IMR-90 (cell line): ENCODE measurements around the gene TBC1D23.

ENCODE experiments used
- BHLHE40 ChIP-seq: fragments of 150-350 bp; IDR thresholded peaks from 2 replicates; pipeline ENCODE4 v1.6.1; 2016; ENCODE audit warnings: mild to moderate bottlenecking, low read depth, low read length
- CEBPB ChIP-seq: IDR thresholded peaks from 2 replicates; pipeline ENCODE4 v1.6.1; 2012; ENCODE audit warnings: low read depth, low read length, improper control_type of control experiment
- NFE2L2 ChIP-seq: fragments of 150-350 bp; IDR thresholded peaks from 2 replicates; pipeline ENCODE4 v1.6.1; 2016; ENCODE audit warnings: low read depth, mild to moderate bottlenecking, low read length
- POLR2A ChIP-seq: IDR thresholded peaks from 2 replicates; pipeline ENCODE4 v1.6.1; 2012; ENCODE audit warnings: mild to moderate bottlenecking, low read depth, low read length
- RCOR1 ChIP-seq: IDR thresholded peaks from 2 replicates; pipeline ENCODE4 v1.6.1; 2012; ENCODE audit warnings: mild to moderate bottlenecking, low read length, improper control_type of control experiment; ENCODE audit not compliant: insufficient replicate concordance
- TF ChIP-seq, protein P1 (sequence below): conservative IDR thresholded peaks from 2 replicates; pipeline ENCODE4 v1.5.1; 2012; ENCODE audit warnings: mild to moderate bottlenecking, low read depth, low read length, improper control_type of control experiment

DNA sequence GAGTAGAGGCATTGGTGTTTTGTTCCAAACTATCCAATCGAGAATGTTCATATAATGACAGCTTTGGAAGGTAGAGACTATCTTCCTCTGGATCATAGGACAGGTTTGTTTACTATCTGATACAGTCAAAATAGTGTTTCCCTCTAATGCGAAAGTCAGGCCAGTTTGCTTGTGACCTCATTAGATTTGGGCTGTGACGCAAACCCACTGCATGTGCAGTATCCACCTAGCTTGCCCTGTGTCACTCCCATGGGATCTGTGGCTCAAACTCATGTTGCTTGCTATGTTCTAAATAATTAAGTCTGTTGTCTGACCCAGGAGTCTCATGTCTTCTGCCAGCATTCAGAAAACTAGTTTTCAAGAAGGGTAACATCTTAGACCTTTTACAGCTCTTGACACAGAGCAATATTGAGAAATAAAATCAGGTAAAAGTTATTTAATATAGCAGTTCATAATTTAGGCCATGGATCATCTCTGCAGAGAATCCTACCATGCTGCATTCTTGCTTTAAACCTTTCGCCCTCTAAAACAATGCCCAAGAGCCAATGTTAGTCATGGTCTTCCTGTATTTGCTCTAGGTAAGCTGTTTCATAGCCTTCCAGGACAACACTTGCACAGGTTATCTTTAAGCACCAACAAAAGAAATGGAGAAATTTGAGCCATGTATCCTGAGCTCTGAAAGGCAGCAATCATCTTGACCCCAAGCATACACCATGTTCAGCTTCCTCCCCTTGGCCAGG is 100.1 kb downstream of the TBC1D23 start:
- TF ChIP-seq POLR2A (no peak), RCOR1 (no peak), NFE2L2 (no peak), BHLHE40 (no peak), CEBPB (no peak)
- TF ChIP-seq, protein P1, sequence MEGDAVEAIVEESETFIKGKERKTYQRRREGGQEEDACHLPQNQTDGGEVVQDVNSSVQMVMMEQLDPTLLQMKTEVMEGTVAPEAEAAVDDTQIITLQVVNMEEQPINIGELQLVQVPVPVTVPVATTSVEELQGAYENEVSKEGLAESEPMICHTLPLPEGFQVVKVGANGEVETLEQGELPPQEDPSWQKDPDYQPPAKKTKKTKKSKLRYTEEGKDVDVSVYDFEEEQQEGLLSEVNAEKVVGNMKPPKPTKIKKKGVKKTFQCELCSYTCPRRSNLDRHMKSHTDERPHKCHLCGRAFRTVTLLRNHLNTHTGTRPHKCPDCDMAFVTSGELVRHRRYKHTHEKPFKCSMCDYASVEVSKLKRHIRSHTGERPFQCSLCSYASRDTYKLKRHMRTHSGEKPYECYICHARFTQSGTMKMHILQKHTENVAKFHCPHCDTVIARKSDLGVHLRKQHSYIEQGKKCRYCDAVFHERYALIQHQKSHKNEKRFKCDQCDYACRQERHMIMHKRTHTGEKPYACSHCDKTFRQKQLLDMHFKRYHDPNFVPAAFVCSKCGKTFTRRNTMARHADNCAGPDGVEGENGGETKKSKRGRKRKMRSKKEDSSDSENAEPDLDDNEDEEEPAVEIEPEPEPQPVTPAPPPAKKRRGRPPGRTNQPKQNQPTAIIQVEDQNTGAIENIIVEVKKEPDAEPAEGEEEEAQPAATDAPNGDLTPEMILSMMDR: no peak
